T-cell (primary cell): ENCODE data around the gene SYNE4. TPM values are rescaled to one million over a fixed set of nuclear protein-coding genes. Genes with fewer than 3 reads are reported as not detected.

Experiments used
- ATAC-seq, 4 experiments: fragments of 200-7000 bp in 3 of 4; fragments of 150-1000 bp in 1 of 4; cut with Tn5 transposase; replicated peaks in 1 of 4; 1 replicate in 3 of 4; 2 replicates in 1 of 4; pipeline ENCODE4 v1.10.0; 2021; ENCODE audit warnings: moderate library complexity in 3 of 4, mild to moderate bottlenecking in 2 of 4, moderate number of reproducible peaks in 1 of 4
- CTCF ChIA-PET, 2 donors: fragments of 300-600 bp; sonication (Branson Sonifier 250); formaldehyde crosslinking; loops; one replicate each; lab custom pipeline; 2022; ENCODE audit warnings: antibody characterized with exemption in 2 of 2; lab: Charles Lee
- POLR2A ChIA-PET, 2 donors: fragments of 300-600 bp; sonication (Branson Sonifier 250); formaldehyde crosslinking; loops; one replicate each; lab custom pipeline; 2022; ENCODE audit warnings: antibody characterized with exemption in 2 of 2; lab: Charles Lee
- DNase-seq, 35 experiments: peaks; one replicate each; pipeline versions ENCODE4 v3.0.0 to v3.0.0-alpha.2; 2013 to 2023
- H3K27ac ChIP-seq: one replicate; pipeline ENCODE4 v1.5.1; 2013; ENCODE audit warnings: low read length
- H3K27me3 ChIP-seq, 2 experiments: replicated peaks in 1 of 2; 1 replicate in 1 of 2; 2 replicates in 1 of 2; pipeline versions ENCODE4 v1.6.1 to v1.7.0; 2013; ENCODE audit warnings: low read length in 1 of 2, mixed read lengths in 1 of 2; ENCODE audit not compliant: control insufficient read depth in 2 of 2, insufficient read depth in 2 of 2; ENCODE audit errors: extremely low read depth in 1 of 2
- H3K36me3 ChIP-seq, 2 donors: 1 replicate in 1 of 2; 2 replicates in 1 of 2; pipeline versions ENCODE4 v1.6.1 to v1.7.0; 2013; ENCODE audit warnings: low read length in 1 of 2; ENCODE audit not compliant: control insufficient read depth in 2 of 2, insufficient read depth in 1 of 2; ENCODE audit errors: extremely low read depth in 1 of 2
- H3K4me1 ChIP-seq, 2 experiments: 1 replicate in 1 of 2; 2 replicates in 1 of 2; pipeline versions ENCODE4 v1.6.1 to v1.7.0; 2013; ENCODE audit warnings: low read length in 2 of 2, mixed read lengths in 1 of 2; ENCODE audit not compliant: insufficient read depth in 2 of 2, control insufficient read depth in 1 of 2; ENCODE audit errors: extremely low read depth in 1 of 2
- H3K4me3 ChIP-seq, 2 donors: 1 replicate in 1 of 2; 2 replicates in 1 of 2; pipeline versions ENCODE4 v1.5.1 to v1.7.0; 2013; ENCODE audit warnings: mild to moderate bottlenecking in 2 of 2, low read length in 1 of 2, moderate library complexity in 1 of 2; ENCODE audit not compliant: control insufficient read depth in 1 of 2; ENCODE audit errors: extremely low read depth in 1 of 2
- H3K9me3 ChIP-seq: 2 replicates; pipeline ENCODE4 v1.7.0; 2013
- H3K27ac Mint-ChIP-seq, 2 donors: one replicate each; pipeline ENCODE4 v1.8.0; 2020 to 2021; ENCODE audit warnings: mild to moderate bottlenecking in 2 of 2, mixed read lengths in 2 of 2
- H3K27me3 Mint-ChIP-seq, 2 donors: one replicate each; pipeline ENCODE4 v1.8.0; 2021 to 2022; ENCODE audit warnings: mixed read lengths in 2 of 2
- H3K36me3 Mint-ChIP-seq: one replicate; pipeline ENCODE4 v1.8.0; 2021; ENCODE audit warnings: mixed read lengths
- H3K4me1 Mint-ChIP-seq, 3 donors: one replicate each; pipeline ENCODE4 v1.8.0; 2020 to 2022; ENCODE audit warnings: mixed read lengths in 3 of 3, mild to moderate bottlenecking in 1 of 3
- H3K4me3 Mint-ChIP-seq, 3 donors: one replicate each; pipeline ENCODE4 v1.8.0; 2020 to 2022; ENCODE audit warnings: mild to moderate bottlenecking in 3 of 3, mixed read lengths in 3 of 3, moderate library complexity in 3 of 3
- H3K9me3 Mint-ChIP-seq, 3 donors: one replicate each; pipeline ENCODE4 v1.8.0; 2020 to 2022; ENCODE audit warnings: mixed read lengths in 3 of 3
- WGBS: methylation state at CpG from one replicate; pipeline ENCODE4 v1.1.5; 2013; ENCODE audit warnings: missing lambda C conversion rate; ENCODE audit not compliant: insufficient coverage; 5-methylcytosine and 5-hydroxymethylcytosine counted together
- total RNA-seq, 35 experiments: library from RNA in 6 of 35; stranded (reverse) in 6 of 35; fragments of 120-200 nt in 1 of 35; gene quantifications; one replicate each; pipeline versions ENCODE4 v1.2.1 to v1.2.4 and lab custom pipeline; 2013 to 2026

The SYNE4 gene
- total RNA-seq, 5 donors from 2014 or later (not counting 1 experiment from before 2014, with no cell fraction given) = 3.2 to 4.4 (median 3.7) TPM

GRCh38 chr19:36001605-36002004 is 7.0 kb downstream of the SYNE4 start:
- H3K4me1 ChIP-seq = peaks cover 0 to 12% of the 10 kb centered on the region in 2 experiments
- peaks cover 6 to 20% of the 10 kb centered on the region in 2 donors for H3K36me3 ChIP-seq
- no peak overlapping the region for H3K27ac Mint-ChIP-seq
- no peak for ATAC-seq
- POLR2A ChIA-PET = interaction anchor here in 1 of 2 donors (0.7 kb wide), 1 partner anchor 58 kb away, joined by 3 read pairs; no protein-coding TSS in a partner anchor
- peaks cover 25 to 29% (median 25%) of the 10 kb centered on the region in 3 donors for H3K4me1 Mint-ChIP-seq
- H3K36me3 Mint-ChIP-seq = peaks cover 9% of the 10 kb centered on the region
- CTCF ChIA-PET = no interaction called here
- H3K4me3 Mint-ChIP-seq = no peak overlapping the region
- no peak overlapping the region for H3K4me3 ChIP-seq
- no peak overlapping the region for H3K27ac ChIP-seq
- no peaks in the 10 kb centered on the region for H3K27me3 Mint-ChIP-seq
- no peaks in the 10 kb centered on the region for H3K9me3 ChIP-seq
- no peaks in the 10 kb centered on the region for H3K27me3 ChIP-seq
- H3K9me3 Mint-ChIP-seq = no peaks in the 10 kb centered on the region
- WGBS = 92% methylated on average over 3 of the region's 3 CpGs
- DNase-seq = no peak

- Histone ChIP-seq H3K9me3 (no peaks in the 10 kb centered on the region), H3K36me3 (peaks cover 6 to 16% of the 10 kb centered on the region in 2 donors), H3K27me3 (no peaks in the 10 kb centered on the region), H3K4me3 (no peak overlapping the region), H3K27ac (no peak overlapping the region), H3K4me1 (peaks cover 4 to 38% of the 10 kb centered on the region in 2 experiments)
- ChIA-PET POLR2A (no interaction called here), CTCF (interaction anchor here in 1 of 2 donors (0.6 to 1.4 kb wide), 3 partner anchors 14 to 38 kb away, joined by 3 to 5 read pairs (median 4); partner anchors contain the start of gene ALKBH6)
- DNase-seq = no peak
- ATAC-seq = no peak
- Mint-ChIP-seq H3K4me1 (peaks cover 42 to 46% (median 42%) of the 10 kb centered on the region in 3 donors), H3K4me3 (peak overlapping the region; percentile 91 to 95 (median 94)), H3K36me3 (peaks cover 7% of the 10 kb centered on the region), H3K27ac (peak overlapping the region in 1 of 2 donors; percentile 61), H3K9me3 (no peaks in the 10 kb centered on the region), H3K27me3 (no peaks in the 10 kb centered on the region)
- WGBS = 97% methylated on average over 4 of the region's 8 CpGs
Measured at GRCh38 chr19:35996777-35997176, 11.8 kb downstream of the SYNE4 start.

GRCh38 chr19:35995048-35995993 is 13.3 kb downstream of the SYNE4 start, which contains the start of gene SDHAF1:
Gene SDHAF1 (plus strand): TSS chr19:35995188. CDS start chr19:35995275, 87 bp downstream.
- peak within 1 kb of the TSS; percentile 93 to 97 for H3K27ac Mint-ChIP-seq
- ATAC-seq (peak; percentile 94 to 95 (median 94)), DNase-seq (peak; percentile 77 to 94 (median 86))
- H3K36me3 Mint-ChIP-seq = peaks cover 6% of the 10 kb centered on the region
- H3K9me3 Mint-ChIP-seq = no peaks in the 10 kb centered on the region
- no peaks in the 10 kb centered on the region for H3K27me3 Mint-ChIP-seq
- H3K9me3 ChIP-seq = no peaks in the 10 kb centered on the region
- H3K27ac ChIP-seq = peak within 1 kb of the TSS; percentile 65
- under 1% methylated on average over 94 of the region's 97 CpGs for WGBS
- H3K4me3 ChIP-seq = peak within 1 kb of the TSS; percentile 57 to 81
- ChIA-PET CTCF (interaction anchor here in 1 of 2 donors (0.6 to 1.4 kb wide), 3 partner anchors 19 to 175 kb away, joined by 3 to 5 read pairs (median 4); partner anchors contain the start of gene ALKBH6), POLR2A (interaction anchor here in 1 of 2 donors (0.6 kb wide), 1 partner anchor 306 kb away, joined by 4 read pairs; no protein-coding TSS in a partner anchor)
- H3K27me3 ChIP-seq = peaks cover 0 to under 1% of the 10 kb centered on the region in 2 experiments
- H3K4me3 Mint-ChIP-seq = peak within 1 kb of the TSS; percentile 91 to 95 (median 94)
- peaks cover 3 to 10% of the 10 kb centered on the region in 2 donors for H3K36me3 ChIP-seq
- H3K4me1 Mint-ChIP-seq = peaks cover 34 to 40% (median 40%) of the 10 kb centered on the region in 3 donors
- H3K4me1 ChIP-seq = peaks cover 4 to 38% of the 10 kb centered on the region in 2 experiments

GRCh38 chr19:35993923-35994598 is 14.6 kb downstream of the SYNE4 start:
- Histone ChIP-seq H3K36me3 (peaks cover under 1 to 6% of the 10 kb centered on the region in 2 donors), H3K9me3 (no peaks in the 10 kb centered on the region), H3K4me3 (peak overlapping the region in 1 of 2 donors; percentile 81), H3K27ac (peak overlapping the region; percentile 65), H3K27me3 (peaks cover 0 to 10% of the 10 kb centered on the region in 2 experiments), H3K4me1 (peaks cover 4 to 37% of the 10 kb centered on the region in 2 experiments)
- peak overlapping the region; percentile 62 to 95 (median 70) for H3K4me3 Mint-ChIP-seq
- no peak for ATAC-seq
- H3K27me3 Mint-ChIP-seq = no peaks in the 10 kb centered on the region
- H3K27ac Mint-ChIP-seq = peak overlapping the region in 1 of 2 donors; percentile 11
- DNase-seq = peak in 1 of 35 experiments; percentile 15
- peaks cover 6% of the 10 kb centered on the region for H3K36me3 Mint-ChIP-seq
- ChIA-PET POLR2A (no interaction called here), CTCF (interaction anchor here in 1 of 2 donors (0.7 kb wide), 1 partner anchor 19 kb away, joined by 3 read pairs; no protein-coding TSS in a partner anchor)
- WGBS = 69% methylated on average over 47 of the region's 49 CpGs
- H3K4me1 Mint-ChIP-seq = peaks cover 29 to 33% (median 31%) of the 10 kb centered on the region in 3 donors
- H3K9me3 Mint-ChIP-seq = no peaks in the 10 kb centered on the region

GRCh38 chr19:35992907-35993765 is 15.5 kb downstream of the SYNE4 start:
- POLR2A ChIA-PET = no interaction called here
- no peaks in the 10 kb centered on the region for H3K36me3 ChIP-seq
- peaks cover 4 to 34% of the 10 kb centered on the region in 2 experiments for H3K4me1 ChIP-seq
- ATAC-seq = no peak
- no peaks in the 10 kb centered on the region for H3K27me3 Mint-ChIP-seq
- peak overlapping the region in 1 of 3 donors; percentile 17 for H3K4me3 Mint-ChIP-seq
- H3K9me3 ChIP-seq = no peaks in the 10 kb centered on the region
- H3K4me3 ChIP-seq = no peak overlapping the region
- WGBS = 96% methylated on average over 4 of the region's 8 CpGs
- H3K4me1 Mint-ChIP-seq = peaks cover 27 to 30% (median 29%) of the 10 kb centered on the region in 3 donors
- DNase-seq = no peak
- CTCF ChIA-PET = interaction anchor here in 1 of 2 donors (0.7 kb wide), 1 partner anchor 20 kb away, joined by 3 read pairs; no protein-coding TSS in a partner anchor
- H3K9me3 Mint-ChIP-seq = no peaks in the 10 kb centered on the region
- H3K27me3 ChIP-seq = peaks cover 0 to 16% of the 10 kb centered on the region in 2 experiments
- H3K27ac Mint-ChIP-seq = no peak overlapping the region
- no peak overlapping the region for H3K27ac ChIP-seq
- H3K36me3 Mint-ChIP-seq = peaks cover 6% of the 10 kb centered on the region
